HG03135 (cell line): ENCODE data around the gene MED7.

Source experiments
- ATAC-seq: cut with Tn5 transposase; IDR thresholded peaks from one replicate; pipeline ENCODE4 v1.9.1; 2021; ENCODE audit warnings: mild to moderate bottlenecking, moderate library complexity; ENCODE audit not compliant: unreplicated experiment

Gene MED7

GRCh38 chr5:157107508-157107907 lies 35.2 kb downstream of the MED7 start:
- no peak for ATAC-seq

- no peak for ATAC-seq
Measured at GRCh38 chr5:157106630-157107461, 35.8 kb downstream of the MED7 start.

GRCh38 chr5:157100140-157100679 lies 42.5 kb downstream of the MED7 start:
- ATAC-seq, result no peak

GRCh38 chr5:157088342-157088990 lies 54.2 kb downstream of the MED7 start:
- peak; percentile 78 for ATAC-seq
